Measurements from ENCODE around the gene ZNF638.

- TF ChIP-seq POLR2A (IDR thresholded peaks at IDR 0.05), result no peak
- no peak for TF ChIP-seq CTCF (IDR thresholded peaks at IDR 0.05)
Measured at GRCh38 chr2:71410696-71411095, 79.1 kb downstream of the ZNF638 start.
